Tibial nerve (tissue), 3 donors: ENCODE results near the gene TMEM259.

ENCODE experiments used
- CTCF ChIP-seq, 5 experiments: fragments of 200-600 bp in 3 of 5; fragments of 450-650 bp in 2 of 5; sonication (generic) in 3 of 5; IDR thresholded peaks; one replicate each; pipeline ENCODE4 v1.5.1; 2016 to 2019; ENCODE audit warnings: antibody characterized with exemption in 5 of 5, mild to moderate bottlenecking in 3 of 5, moderate library complexity in 2 of 5
- POLR2A ChIP-seq, 2 donors: fragments of 450-650 bp; IDR thresholded peaks; one replicate each; pipeline ENCODE4 v1.6.1; 2017; ENCODE audit warnings: antibody characterized with exemption in 2 of 2, mild to moderate bottlenecking in 2 of 2, moderate library complexity in 2 of 2

- TF ChIP-seq CTCF (IDR thresholded peaks at IDR 0.05), result peak; percentile 97 to 100 (median 98)
- no peak for TF ChIP-seq POLR2A (IDR thresholded peaks at IDR 0.05)
Observed at GRCh38 chr19:982567-983170, 38.3 kb downstream of the TMEM259 start.
